ENCODE data around the gene ARHGAP8. TPM values are rescaled to one million over a fixed set of nuclear protein-coding genes. Genes with fewer than 3 reads are reported as not detected.

ARHGAP8 gene
- total and polyA plus RNA-seq, 2 of the 13 experiments (the other 11 are each of a cell fraction or from before 2014, with no cell fraction given), result 0.07 TPM; not detected in 1

GRCh38 chr22:44724416-44724815 lies 28.0 kb upstream of the ARHGAP8 start:
- FAIRE-seq, result no peak
- CTCF ChIA-PET (ENCODE audit: low intra/inter-chr PET ratio, low total read pairs), result no interaction called here
- no peak overlapping the region for H3K9ac ChIP-seq (ENCODE audit: insufficient read depth, low read depth, low read length)
- 96% methylated on average over 6 of the region's 6 CpGs for WGBS (ENCODE audit: low lambda C conversion rate)
- TF ChIP-seq NR2F2 (IDR thresholded peaks at IDR 0.05; ENCODE audit: borderline replicate concordance, low read depth) (no peak), SOX13 (IDR thresholded peaks at IDR 0.05) (no peak), SOX13 (CRISPR knock-in tag; conservative IDR thresholded peaks at IDR 0.05 in 1 of 2, IDR thresholded peaks at IDR 0.05 in 1 of 2) (no peak), ZNF414 (CRISPR knock-in tag; IDR thresholded peaks at IDR 0.05) (no peak), ARNTL (CRISPR knock-in tag; IDR thresholded peaks at IDR 0.05) (no peak), RERE (CRISPR knock-in tag; IDR thresholded peaks at IDR 0.05; ENCODE audit: low read depth) (no peak), HES4 (CRISPR knock-in tag; IDR thresholded peaks at IDR 0.05; ENCODE audit: borderline replicate concordance) (no peak)
- no TSS peak for BruUV-seq (replicated peaks)
- peaks cover 14 to 30% of the 10 kb centered on the region in 2 experiments; a peak in 4 of 5 replicates for H3K36me3 ChIP-seq (replicated peaks in 1 of 2; ENCODE audit: control insufficient read depth in 1 of 2, insufficient read depth in 2 of 2, low read length in 2 of 2)
- intact Hi-C loops (cut with micrococcal nuclease; ENCODE audit: unreplicated experiment), result no loop called here
- H4K20me1 ChIP-seq (ENCODE audit: insufficient read depth, low read length), result 0 out of 2 replicates have a peak, but pooled peaks cover 3% of the 10 kb centered on the region
- H2AFZ ChIP-seq (ENCODE audit: low read length), result no peak overlapping the region
- H3K4me2 ChIP-seq (ENCODE audit: low read depth, low read length), result no peak overlapping the region
- DNase-seq (ENCODE audit: low spot score), result no peak
- no peaks in the 10 kb centered on the region for H3K79me2 ChIP-seq (ENCODE audit: insufficient read depth, low read length)
- POLR2A ChIA-PET, result no interaction called here
- no peaks in the 10 kb centered on the region for H3K9me3 ChIP-seq (ENCODE audit: low read length)
- no peaks in the 10 kb centered on the region for H3K27me3 ChIP-seq (ENCODE audit: control insufficient read depth in 1 of 2, insufficient read depth in 2 of 2, low read length in 2 of 2)
- no peak for ATAC-seq
- H3K27ac ChIP-seq (ENCODE audit: extremely low read length, insufficient read depth, low read length), result no peak overlapping the region
- peaks cover 24% of the 10 kb centered on the region for H3K4me1 ChIP-seq (ENCODE audit: insufficient read depth, low read length)
- in situ Hi-C loops (cut with HindIII; ENCODE audit: extremely low pct_ligation_motif_present, low pct_unique_long_range_greater_than_20kb), result no loop called here
- H3K4me3 ChIP-seq (replicated peaks in 1 of 3; ENCODE audit: insufficient read depth in 1 of 3, low read depth in 2 of 3, low read length in 3 of 3), result no peak overlapping the region
